ENCODE results near the gene DNAJB12.
"Not testable (repeated sequence)": the region's sequence is repeated elsewhere in the genome, so short reads cannot be mapped to it uniquely, and the experiment has no call there.

The DNAJB12 gene

DNA sequence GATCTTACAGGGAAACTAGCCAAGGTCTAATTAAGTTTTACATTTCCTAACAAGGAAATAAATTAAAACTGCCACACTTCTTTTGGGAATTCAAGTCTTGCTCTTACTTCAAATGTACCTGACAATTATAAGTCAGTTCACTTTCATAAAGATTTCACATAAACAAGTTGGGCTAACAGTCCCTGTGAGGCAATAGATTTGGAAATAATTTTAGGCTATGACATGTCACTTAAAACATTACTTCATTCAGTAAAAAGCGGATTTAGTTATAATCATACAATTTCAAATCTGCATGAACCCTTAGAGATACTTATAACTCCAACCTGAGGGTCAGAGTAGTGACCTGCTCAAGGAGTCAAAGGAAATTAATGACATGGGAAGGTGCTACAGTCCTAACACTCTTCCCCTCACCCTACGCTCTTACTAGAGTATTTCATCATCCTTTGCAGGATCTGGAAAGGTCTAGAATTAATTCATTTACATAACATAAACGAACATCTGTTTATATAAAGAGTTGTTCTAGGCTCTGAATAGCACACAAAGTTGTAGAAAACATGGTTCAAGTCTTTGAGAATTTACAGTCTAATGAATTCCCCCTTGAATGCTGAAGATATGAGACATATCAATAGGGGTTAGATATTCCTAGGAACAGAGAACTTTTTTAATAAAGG is 32.3 kb upstream of the DNAJB12 start:
- H3K4me3 ChIP-seq (ENCODE audit: insufficient read length, low read depth) = no peak overlapping the region
- no peaks in the 10 kb centered on the region for H3K36me3 ChIP-seq (ENCODE audit: insufficient read depth, insufficient read length, low read length)
- TF ChIP-seq YY1 (IDR thresholded peaks at IDR 0.05; ENCODE audit: insufficient read depth, insufficient read length) = no peak
- no peak for TF ChIP-seq SUZ12 (IDR thresholded peaks at IDR 0.05; ENCODE audit: extremely low read depth, insufficient read depth, insufficient read length)
- TF ChIP-seq ZNF274 (IDR thresholded peaks at IDR 0.05; ENCODE audit: low read depth, low read length) = no peak
- DNase-seq (ENCODE audit: low read depth, low spot score) = no peak
- H3K9me3 ChIP-seq (ENCODE audit: insufficient read depth, low read length) = no peaks in the 10 kb centered on the region
- no peaks in the 10 kb centered on the region for H3K4me1 ChIP-seq (ENCODE audit: insufficient read depth, insufficient read length)
- no peaks in the 10 kb centered on the region for H3K27me3 ChIP-seq (ENCODE audit: insufficient read depth, insufficient read length)
- no peak overlapping the region for H3K9ac ChIP-seq (ENCODE audit: insufficient read length, low read depth)

DNA sequence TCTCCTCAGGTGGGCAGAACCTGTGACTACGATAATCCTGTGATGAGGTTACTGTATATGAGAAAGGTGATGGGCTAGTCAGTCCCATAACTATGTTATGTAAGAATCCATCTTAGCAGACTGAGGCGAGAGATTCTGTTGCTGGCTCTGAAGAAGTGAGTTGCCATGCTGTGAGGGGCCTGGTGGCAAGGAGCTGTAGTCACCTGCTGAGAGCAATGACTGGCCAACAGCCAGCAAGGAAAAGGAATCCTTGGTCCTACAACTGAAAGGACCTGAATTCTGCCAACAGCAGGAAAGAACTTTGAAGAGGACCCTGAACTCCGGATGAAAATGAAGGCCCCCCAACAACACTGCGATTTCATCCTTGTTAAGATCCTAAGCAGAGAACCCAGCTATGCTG is 31.0 kb upstream of the DNAJB12 start:
- TF ChIP-seq YY1 (IDR thresholded peaks at IDR 0.05; ENCODE audit: insufficient read depth, insufficient read length) = no peak
- TF ChIP-seq ZNF274 (IDR thresholded peaks at IDR 0.05; ENCODE audit: low read depth, low read length) = no peak
- no peak for TF ChIP-seq SUZ12 (IDR thresholded peaks at IDR 0.05; ENCODE audit: extremely low read depth, insufficient read depth, insufficient read length)
- Histone ChIP-seq H3K9ac (ENCODE audit: insufficient read length, low read depth) (no peak overlapping the region), H3K9me3 (ENCODE audit: insufficient read depth, low read length) (no peaks in the 10 kb centered on the region), H3K36me3 (ENCODE audit: insufficient read depth, insufficient read length, low read length) (no peaks in the 10 kb centered on the region), H3K4me3 (ENCODE audit: insufficient read length, low read depth) (no peak overlapping the region), H3K27me3 (ENCODE audit: insufficient read depth, insufficient read length) (no peaks in the 10 kb centered on the region), H3K4me1 (ENCODE audit: insufficient read depth, insufficient read length) (no peaks in the 10 kb centered on the region)
- DNase-seq (ENCODE audit: low read depth, low spot score) = no peak

DNA sequence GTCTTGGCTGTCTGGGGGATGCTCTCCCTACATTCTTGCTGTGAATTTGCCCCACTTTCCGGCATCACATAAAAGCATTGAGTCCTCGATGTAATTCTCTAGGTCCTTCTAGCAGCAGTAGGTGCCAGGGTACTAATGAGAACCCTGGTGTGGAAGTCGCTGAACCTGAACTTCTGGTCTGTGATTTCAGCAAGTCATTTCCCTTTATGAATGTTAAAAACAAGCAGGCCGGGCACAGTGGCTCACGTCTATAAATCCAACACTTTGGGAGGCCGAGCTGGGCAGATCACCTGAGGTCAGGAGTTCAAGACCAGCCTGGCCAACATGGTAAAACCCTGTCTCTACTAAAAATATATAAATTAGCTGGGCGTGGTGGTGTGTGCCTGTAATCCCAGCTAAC is 30.3 kb upstream of the DNAJB12 start:
- DNase-seq (ENCODE audit: low read depth, low spot score); H3K9ac ChIP-seq (ENCODE audit: insufficient read length, low read depth); H3K36me3 ChIP-seq (ENCODE audit: insufficient read depth, insufficient read length, low read length); H3K9me3 ChIP-seq (ENCODE audit: insufficient read depth, low read length); H3K27me3 ChIP-seq (ENCODE audit: insufficient read depth, insufficient read length); H3K4me3 ChIP-seq (ENCODE audit: insufficient read length, low read depth); H3K4me1 ChIP-seq (ENCODE audit: insufficient read depth, insufficient read length): not testable (repeated sequence)

DNA sequence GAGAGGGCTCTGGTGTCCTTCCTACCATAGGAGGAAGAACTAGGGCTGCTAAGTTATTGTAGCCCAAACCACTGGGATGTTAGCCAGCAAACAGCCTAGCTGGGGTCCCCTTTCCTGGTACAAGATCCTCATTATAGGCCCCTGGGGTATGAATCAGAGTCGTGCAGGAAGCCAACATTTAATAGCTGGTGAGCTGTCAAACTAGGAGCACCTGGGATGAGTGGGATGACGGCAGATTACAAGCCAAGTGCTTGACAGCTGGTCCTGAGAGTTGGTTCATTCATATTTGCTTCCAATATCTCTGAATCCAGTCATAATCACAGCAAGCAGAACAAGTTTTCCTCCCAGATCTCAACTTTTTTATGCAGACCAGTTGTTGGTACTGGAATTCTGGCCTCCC is 25.1 kb upstream of the DNAJB12 start:
- no peaks in the 10 kb centered on the region for H3K4me1 ChIP-seq (ENCODE audit: insufficient read depth, insufficient read length)
- no peak overlapping the region for H3K4me3 ChIP-seq (ENCODE audit: insufficient read length, low read depth)
- H3K27me3 ChIP-seq (ENCODE audit: insufficient read depth, insufficient read length) = no peaks in the 10 kb centered on the region
- TF ChIP-seq YY1 (IDR thresholded peaks at IDR 0.05; ENCODE audit: insufficient read depth, insufficient read length) = no peak
- no peak for TF ChIP-seq SUZ12 (IDR thresholded peaks at IDR 0.05; ENCODE audit: extremely low read depth, insufficient read depth, insufficient read length)
- no peak for TF ChIP-seq ZNF274 (IDR thresholded peaks at IDR 0.05; ENCODE audit: low read depth, low read length)
- no peak overlapping the region for H3K9ac ChIP-seq (ENCODE audit: insufficient read length, low read depth)
- H3K9me3 ChIP-seq (ENCODE audit: insufficient read depth, low read length) = no peaks in the 10 kb centered on the region
- no peak for DNase-seq (ENCODE audit: low read depth, low spot score)
- no peaks in the 10 kb centered on the region for H3K36me3 ChIP-seq (ENCODE audit: insufficient read depth, insufficient read length, low read length)

DNA sequence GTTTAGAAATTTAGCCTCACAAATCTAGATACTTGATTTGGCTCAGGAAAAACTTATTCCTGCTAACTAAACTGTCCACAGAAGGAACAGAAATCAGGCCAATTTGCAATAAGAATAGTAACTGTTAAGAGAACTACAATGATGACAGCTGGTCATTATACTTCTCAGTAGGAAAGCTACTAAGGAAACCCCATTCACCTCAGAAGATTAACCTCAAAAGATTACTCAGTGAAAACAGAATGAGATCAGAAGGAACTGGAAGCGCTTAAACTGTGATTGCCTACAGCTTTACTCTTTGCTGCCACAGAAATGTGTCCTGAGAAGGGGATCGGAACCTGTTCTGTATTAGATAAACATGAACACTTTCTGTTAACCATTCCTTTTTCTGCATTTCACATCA is 24.3 kb upstream of the DNAJB12 start:
- Histone ChIP-seq H3K4me1 (ENCODE audit: insufficient read depth, insufficient read length) (no peaks in the 10 kb centered on the region), H3K4me3 (ENCODE audit: insufficient read length, low read depth) (no peak overlapping the region), H3K9me3 (ENCODE audit: insufficient read depth, low read length) (no peaks in the 10 kb centered on the region), H3K27me3 (ENCODE audit: insufficient read depth, insufficient read length) (no peaks in the 10 kb centered on the region), H3K36me3 (ENCODE audit: insufficient read depth, insufficient read length, low read length) (no peaks in the 10 kb centered on the region), H3K9ac (ENCODE audit: insufficient read length, low read depth) (no peak overlapping the region)
- no peak for DNase-seq (ENCODE audit: low read depth, low spot score)
- TF ChIP-seq ZNF274 (IDR thresholded peaks at IDR 0.05; ENCODE audit: low read depth, low read length) (no peak), YY1 (IDR thresholded peaks at IDR 0.05; ENCODE audit: insufficient read depth, insufficient read length) (no peak)

DNA sequence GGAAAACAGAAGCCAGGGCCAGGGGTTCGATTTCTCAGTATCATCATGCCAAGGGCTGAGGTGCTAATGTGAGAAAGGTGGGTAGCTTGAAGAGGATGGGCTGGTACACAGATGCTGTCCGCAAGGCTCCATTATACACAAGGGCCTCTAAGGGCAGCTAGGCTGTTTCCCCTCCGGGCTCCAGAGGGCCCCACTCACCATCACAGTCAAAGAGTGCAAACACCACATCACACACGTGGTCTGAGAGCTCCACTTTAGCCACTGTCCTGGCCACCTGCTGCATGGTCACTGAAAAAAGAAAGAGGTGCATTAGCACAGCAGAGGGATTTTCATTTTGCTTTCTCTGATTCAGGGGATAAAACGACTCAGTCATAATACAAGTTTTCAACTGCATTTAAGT is 20.9 kb upstream of the DNAJB12 start:
- Histone ChIP-seq H3K27me3 (ENCODE audit: insufficient read depth, insufficient read length) (no peaks in the 10 kb centered on the region), H3K4me1 (ENCODE audit: insufficient read depth, insufficient read length) (no peaks in the 10 kb centered on the region), H3K9ac (ENCODE audit: insufficient read length, low read depth) (no peak overlapping the region), H3K4me3 (ENCODE audit: insufficient read length, low read depth) (no peak overlapping the region), H3K9me3 (ENCODE audit: insufficient read depth, low read length) (no peaks in the 10 kb centered on the region), H3K36me3 (ENCODE audit: insufficient read depth, insufficient read length, low read length) (no peaks in the 10 kb centered on the region)
- DNase-seq (ENCODE audit: low read depth, low spot score) = no peak
- no peak for TF ChIP-seq YY1 (IDR thresholded peaks at IDR 0.05; ENCODE audit: insufficient read depth, insufficient read length)
- TF ChIP-seq ZNF274 (IDR thresholded peaks at IDR 0.05; ENCODE audit: low read depth, low read length) = no peak
- TF ChIP-seq SUZ12 (IDR thresholded peaks at IDR 0.05; ENCODE audit: extremely low read depth, insufficient read depth, insufficient read length) = no peak

- Histone ChIP-seq H3K9me3 (ENCODE audit: insufficient read depth, low read length) (no peaks in the 10 kb centered on the region), H3K27me3 (ENCODE audit: insufficient read depth, insufficient read length) (no peaks in the 10 kb centered on the region), H3K4me1 (ENCODE audit: insufficient read depth, insufficient read length) (no peaks in the 10 kb centered on the region), H3K4me3 (ENCODE audit: insufficient read length, low read depth) (no peak overlapping the region), H3K36me3 (ENCODE audit: insufficient read depth, insufficient read length, low read length) (no peaks in the 10 kb centered on the region), H3K9ac (ENCODE audit: insufficient read length, low read depth) (no peak overlapping the region)
- no peak for TF ChIP-seq SUZ12 (IDR thresholded peaks at IDR 0.05; ENCODE audit: extremely low read depth, insufficient read depth, insufficient read length)
- DNase-seq (ENCODE audit: low read depth, low spot score) = no peak
Measured at GRCh38 chr10:72375173-72375572, 20.5 kb upstream of the DNAJB12 start.

DNA sequence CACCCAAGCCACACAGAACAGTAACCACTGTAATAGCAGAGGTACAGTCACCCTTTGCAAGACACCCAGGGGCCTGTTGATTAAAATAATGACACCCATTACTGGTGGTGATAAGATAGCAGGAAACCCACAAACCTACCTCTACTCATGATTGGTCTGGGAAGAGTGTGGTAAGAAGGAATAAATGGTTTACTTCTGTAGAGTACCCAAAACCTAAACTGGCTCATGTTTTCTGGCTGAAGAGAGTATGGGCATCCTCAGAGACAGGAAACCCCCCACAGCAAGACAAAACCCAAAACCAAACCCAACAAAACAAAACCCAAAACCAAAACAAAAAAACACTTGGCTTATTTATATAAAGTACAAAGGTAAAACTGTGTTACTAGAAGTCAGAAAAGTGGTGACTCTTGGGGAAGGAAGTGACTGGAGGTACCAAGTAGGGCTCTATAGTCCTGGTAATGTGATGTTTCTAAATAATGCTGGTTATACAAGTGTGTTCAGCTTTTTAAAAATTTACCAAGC is 15.5 kb upstream of the DNAJB12 start:
- Histone ChIP-seq H3K9me3 (ENCODE audit: insufficient read depth, low read length) (no peaks in the 10 kb centered on the region), H3K4me1 (ENCODE audit: insufficient read depth, insufficient read length) (no peaks in the 10 kb centered on the region), H3K36me3 (ENCODE audit: insufficient read depth, insufficient read length, low read length) (peaks cover 12% of the 10 kb centered on the region), H3K4me3 (ENCODE audit: insufficient read length, low read depth) (no peak overlapping the region), H3K9ac (ENCODE audit: insufficient read length, low read depth) (no peak overlapping the region), H3K27me3 (ENCODE audit: insufficient read depth, insufficient read length) (no peaks in the 10 kb centered on the region)
- no peak for DNase-seq (ENCODE audit: low read depth, low spot score)
- TF ChIP-seq SUZ12 (IDR thresholded peaks at IDR 0.05; ENCODE audit: extremely low read depth, insufficient read depth, insufficient read length) (no peak), YY1 (IDR thresholded peaks at IDR 0.05; ENCODE audit: insufficient read depth, insufficient read length) (no peak), ZNF274 (IDR thresholded peaks at IDR 0.05; ENCODE audit: low read depth, low read length) (no peak)
